D341Med (cell line): Measurements from ENCODE around the gene PERP.

Experiments used
- DNase-seq: peaks from one replicate; pipeline ENCODE4 v3.0.0; 2012; ENCODE audit warnings: low spot score

PERP gene

GRCh38 chr6:138044972-138045371 is 62.2 kb downstream of the PERP start:
- no peak for DNase-seq

- DNase-seq: no peak
Observed at GRCh38 chr6:138044458-138044857, 62.8 kb downstream of the PERP start.
